Stimulated activated CD4-positive, alpha-beta T cell treated with anti-CD3 and anti-CD28 coated beads, Interleukin-12 subunit alpha, Interleukin-12 subunit beta, amount 100 ng/mL, for 24 hours (primary cell): Measurements from ENCODE around the gene SCARF1.
A peak's percentile ranks its signal among the peaks of the same experiment; 100 is the strongest.
"Not testable (repeated sequence)": the region's sequence is repeated elsewhere in the genome, so short reads cannot be mapped to it uniquely, and the experiment has no call there.

Experiments used
- DNase-seq, 2 experiments: peaks; one replicate each; pipeline ENCODE4 v3.0.0-alpha.2; 2020; ENCODE audit warnings: low read depth in 2 of 2

The SCARF1 gene

GRCh38 chr17:1645207-1646171 is at the start of gene SCARF1:
Gene SCARF1, minus strand, starts transcription at chr17:1645732. Its CDS starts 35 bp downstream, at chr17:1645697.
- DNase-seq, result no peak

DNA sequence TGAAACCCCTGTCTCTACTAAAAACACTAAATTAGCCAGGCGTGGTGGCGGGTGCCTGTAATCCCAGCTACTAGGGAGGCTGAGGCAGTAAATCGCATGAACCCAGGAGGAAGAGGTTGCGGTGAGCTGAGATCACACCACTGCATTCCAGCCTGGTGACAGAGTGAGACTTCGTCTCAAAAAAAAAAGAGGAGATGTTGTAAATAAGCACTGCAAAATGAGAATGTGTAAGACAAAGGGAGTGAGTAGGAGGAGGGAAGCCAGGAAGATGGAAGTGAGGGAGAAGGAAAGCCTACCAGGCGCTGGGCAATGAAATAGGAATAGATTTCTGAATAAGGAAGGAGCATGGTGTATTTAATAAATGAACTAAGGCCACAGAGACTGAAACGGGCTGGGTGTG is 47.8 kb upstream of the SCARF1 start:
- no peak for DNase-seq

GRCh38 chr17:1690544-1691221 is 45.2 kb upstream of the SCARF1 start:
- no peak for DNase-seq

- not testable (repeated sequence) for DNase-seq
These were observed 42.9 kb upstream of the SCARF1 start for GRCh38 chr17:1688405-1688804.

- DNase-seq, result no peak
These were observed 40.6 kb upstream of the SCARF1 start for GRCh38 chr17:1686086-1686485.

DNA sequence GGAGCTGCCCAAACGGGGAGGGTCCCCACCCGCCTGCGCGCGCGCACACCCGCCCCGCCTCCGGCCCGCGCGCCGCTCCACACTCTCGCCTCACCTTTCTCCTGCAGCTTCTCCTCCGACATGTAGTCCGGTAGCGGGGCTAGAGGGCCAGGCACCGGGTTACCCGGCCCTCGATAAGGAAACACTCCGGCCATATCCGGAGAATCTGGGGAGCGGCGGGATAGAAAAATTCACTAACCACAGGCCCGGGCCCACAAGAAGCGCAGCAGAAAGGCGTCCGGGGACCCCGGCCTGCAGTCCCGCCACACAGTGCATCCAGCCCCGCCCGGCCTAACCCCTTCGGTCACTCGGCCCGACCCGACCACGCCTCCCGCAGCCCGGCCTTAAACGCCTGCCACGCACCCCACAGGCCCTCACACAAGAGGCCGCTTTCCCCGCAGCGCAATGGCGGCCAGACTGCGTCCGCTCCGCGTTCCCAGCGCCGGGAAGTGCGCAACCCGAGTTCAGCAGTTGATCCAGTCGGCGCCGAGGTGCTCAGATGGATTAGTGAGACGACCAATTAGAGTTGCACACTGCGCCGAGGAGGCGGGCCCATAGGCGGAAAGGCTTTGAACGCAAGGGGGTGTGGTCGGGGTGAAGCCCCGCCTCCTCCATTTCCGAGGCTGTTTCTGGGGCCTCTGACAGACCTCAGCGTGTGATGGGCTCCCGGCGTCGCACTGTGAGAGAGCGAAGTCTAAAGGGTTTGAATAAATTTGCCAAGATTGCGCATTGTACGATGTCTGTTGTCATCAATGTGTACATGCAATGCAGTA is 39.1 kb upstream of the SCARF1 start, which contains the start of gene PRPF8:
Gene PRPF8 (minus strand): TSS at position 490 of the 812 bp plus-strand sequence. CDS start 296 bp downstream, at position 194.
- DNase-seq, result peak; percentile 94 to 98

DNA sequence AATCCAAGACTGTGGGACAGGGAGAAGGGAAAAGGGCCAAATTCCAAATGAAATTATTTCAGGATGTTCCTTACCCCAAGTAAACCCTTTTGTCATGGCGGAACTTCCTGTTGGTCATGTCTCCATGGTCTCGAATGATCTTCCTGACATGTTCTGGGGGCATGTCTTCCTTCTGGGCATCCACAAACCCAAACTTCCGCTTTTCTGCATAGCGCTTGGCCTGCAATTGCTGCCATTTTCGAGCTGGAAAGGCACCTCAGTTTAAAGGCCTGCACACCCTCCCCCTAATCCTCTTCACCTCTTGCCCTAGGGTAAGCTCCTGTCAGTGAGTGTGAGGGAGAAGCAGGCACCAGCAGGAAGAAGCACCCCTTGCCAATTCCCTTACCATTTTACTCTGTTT is 37.9 kb upstream of the SCARF1 start:
- no peak for DNase-seq

GRCh38 chr17:1676401-1676800 is 30.9 kb upstream of the SCARF1 start:
- no peak for DNase-seq

DNA sequence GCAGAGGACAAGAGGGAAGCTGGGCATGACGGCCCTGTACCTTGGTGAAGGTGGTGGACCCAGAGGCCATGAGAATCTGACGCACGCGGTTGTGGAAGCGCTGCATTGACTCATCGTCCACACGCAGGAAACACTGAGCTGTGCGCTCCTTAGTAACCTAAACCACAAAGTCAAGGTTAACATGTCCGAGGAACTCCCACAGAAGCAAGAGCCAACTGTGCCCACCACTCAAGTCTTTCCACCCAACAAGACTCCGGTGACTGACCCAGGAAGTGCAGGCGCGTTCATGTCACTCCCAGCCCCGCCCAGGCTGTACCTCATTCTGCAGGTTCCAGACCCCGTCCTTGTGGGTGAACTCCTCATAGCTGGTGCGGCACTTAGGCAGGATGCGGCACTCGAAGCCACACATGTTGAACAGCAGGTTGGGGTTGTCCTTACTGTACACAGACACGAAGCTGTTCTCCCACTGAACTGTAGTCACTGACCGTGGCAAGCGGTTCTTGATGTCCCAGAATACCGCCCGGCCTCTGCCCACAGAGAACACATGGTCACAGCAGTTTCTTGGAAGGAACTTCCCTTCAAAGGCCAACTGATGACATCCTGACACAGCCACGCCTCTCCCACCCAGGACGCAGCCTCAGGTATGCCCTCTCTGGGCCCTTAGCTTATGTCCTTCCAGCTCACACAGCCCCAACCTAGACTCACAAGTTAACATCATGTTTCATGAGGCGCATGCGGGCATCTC is 27.7 kb upstream of the SCARF1 start:
- no peak for DNase-seq

GRCh38 chr17:1663934-1664333 is 18.4 kb upstream of the SCARF1 start:
- DNase-seq, result not testable (repeated sequence)

DNA sequence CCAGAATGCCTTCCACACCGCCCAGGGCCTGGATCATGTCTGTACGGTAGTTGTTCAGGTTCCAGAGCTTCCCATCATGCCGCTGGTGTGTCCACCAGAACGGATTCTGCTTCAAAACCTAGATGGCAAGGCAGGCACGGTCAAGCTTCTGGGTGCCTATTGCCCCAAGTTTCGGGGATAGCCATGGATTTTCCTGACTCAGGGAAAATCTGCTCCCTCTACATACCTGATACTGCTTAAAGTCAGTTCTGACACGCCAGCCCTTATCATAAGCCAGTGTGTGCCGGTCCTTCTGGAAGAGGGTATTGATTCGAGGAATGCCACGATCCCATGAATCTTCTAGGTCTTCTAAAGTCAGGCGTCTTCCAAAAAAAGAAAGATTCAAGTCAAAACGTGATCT is 15.5 kb upstream of the SCARF1 start:
- no peak for DNase-seq

DNA sequence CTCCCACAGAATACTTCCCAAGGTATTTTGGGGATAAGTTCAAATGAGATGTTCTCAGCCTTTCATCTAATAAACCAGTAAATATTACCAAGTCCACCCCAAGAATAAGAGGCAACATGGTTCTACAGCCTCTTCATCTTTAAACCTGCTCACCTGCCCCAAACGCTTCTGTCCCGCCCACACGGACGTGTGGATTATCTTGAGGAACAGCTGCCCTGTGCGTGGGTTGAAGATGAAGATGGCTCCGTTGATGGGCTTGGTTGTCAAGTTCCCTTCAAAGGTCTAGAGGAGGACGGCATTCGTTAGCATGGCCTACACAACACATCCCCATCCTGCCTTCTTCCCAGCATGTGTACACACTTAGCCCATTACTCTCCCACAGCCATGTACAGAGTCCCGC is 12.6 kb upstream of the SCARF1 start:
- no peak for DNase-seq

GRCh38 chr17:1653735-1654134 is 8.2 kb upstream of the SCARF1 start:
- DNase-seq, result no peak

- DNase-seq, result not testable (repeated sequence)
These were observed 7.3 kb upstream of the SCARF1 start for GRCh38 chr17:1652794-1653193.

DNA sequence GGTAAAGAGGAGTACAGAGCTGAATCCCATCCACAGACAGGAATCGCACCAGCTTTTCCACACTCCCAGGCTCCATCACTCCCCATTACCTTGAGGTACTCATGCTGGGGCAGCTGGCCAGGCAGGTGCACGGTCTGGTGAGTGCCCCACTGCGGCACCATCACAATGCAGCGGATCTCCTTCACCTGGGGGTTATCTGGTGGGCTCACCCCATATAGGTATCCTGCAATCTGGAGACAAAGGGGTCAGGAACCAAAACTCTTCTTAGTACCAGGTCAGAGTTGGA is 6.0 kb upstream of the SCARF1 start:
- no peak for DNase-seq

- DNase-seq, result no peak
These were observed 5.4 kb upstream of the SCARF1 start for GRCh38 chr17:1650731-1651558.

- DNase-seq, result no peak
These were observed 4.4 kb upstream of the SCARF1 start, which contains the start of gene RILP for GRCh38 chr17:1649844-1650501. Gene RILP, minus strand, starts transcription at chr17:1649866. Its CDS starts 62 bp downstream, at chr17:1649804.

DNA sequence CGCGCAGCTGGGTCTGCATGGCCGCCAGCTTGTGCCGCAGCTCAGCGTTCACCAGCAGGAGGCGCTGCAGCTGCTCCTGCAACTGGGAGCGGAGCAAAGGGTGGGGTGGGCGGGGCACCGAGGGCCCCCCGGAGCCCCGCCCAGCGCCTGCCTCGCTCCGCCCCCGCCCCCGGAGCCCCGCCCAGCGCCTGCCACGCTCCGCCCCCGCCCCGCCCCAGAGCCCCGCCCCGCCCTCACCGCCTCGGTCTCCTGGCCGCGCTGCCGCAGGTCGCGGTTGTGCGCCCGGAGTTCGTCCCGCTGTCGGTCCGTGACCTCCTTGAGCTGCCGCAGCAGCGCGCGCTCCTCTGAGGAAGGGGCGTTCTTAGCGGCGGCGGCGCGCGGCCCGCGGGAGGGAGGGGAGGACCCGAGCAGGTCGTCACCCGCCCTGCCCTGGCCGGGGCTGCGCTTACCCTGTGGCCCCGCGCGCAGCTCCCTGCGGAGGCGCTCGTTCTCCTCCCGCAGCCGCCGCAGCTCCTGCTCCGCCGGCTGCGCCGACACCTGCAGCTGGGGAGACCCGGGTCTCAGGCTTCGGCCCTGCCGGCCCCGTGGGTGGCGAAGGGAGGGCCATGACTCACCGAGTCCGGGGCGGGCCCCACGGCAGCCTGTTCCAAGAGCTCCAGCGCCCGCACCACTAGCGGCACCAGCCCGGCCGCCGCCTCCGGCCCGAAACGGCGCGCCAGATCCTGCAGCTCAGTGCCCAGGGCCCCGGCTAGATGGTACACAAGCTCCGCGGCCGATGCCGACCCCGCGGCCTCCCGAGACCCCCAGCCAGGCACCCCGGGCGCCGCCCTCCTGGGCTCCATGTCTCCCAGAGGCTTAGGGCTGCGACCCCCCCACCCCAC is 3.7 kb upstream of the SCARF1 start:
- DNase-seq, result peak; percentile 86 to 87
